Mesenchymal stem cell (in vitro differentiated cells and primary cell): ENCODE measurements around the gene UBAC2.

ENCODE experiments used
- DNase-seq: peaks from one replicate; pipeline ENCODE4 v3.0.0-alpha.2; 2013
- H2AFZ ChIP-seq: one replicate; pipeline ENCODE4 v1.6.1; 2013; ENCODE audit warnings: low read depth, mild to moderate bottlenecking, control low read depth, inconsistent platforms, low read length, moderate library complexity
- H2AK5ac ChIP-seq: 2 replicates; pipeline ENCODE4 v1.6.1; 2013; ENCODE audit warnings: low read length, moderate library complexity, mild to moderate bottlenecking, inconsistent platforms; ENCODE audit not compliant: severe bottlenecking
- H2BK120ac ChIP-seq: one replicate; pipeline ENCODE4 v1.6.1; 2013; ENCODE audit warnings: low read depth, mild to moderate bottlenecking, inconsistent platforms, low read length, moderate library complexity
- H2BK12ac ChIP-seq, 2 experiments: one replicate each; pipeline ENCODE4 v1.6.1; 2013; ENCODE audit warnings: inconsistent platforms in 2 of 2, low read length in 2 of 2, mild to moderate bottlenecking in 2 of 2, moderate library complexity in 2 of 2, control low read depth in 1 of 2
- H2BK15ac ChIP-seq: one replicate; pipeline ENCODE4 v1.6.1; 2013; ENCODE audit warnings: mild to moderate bottlenecking, low read depth, inconsistent platforms; ENCODE audit not compliant: poor library complexity, severe bottlenecking
- H2BK5ac ChIP-seq: 2 replicates; pipeline ENCODE4 v1.6.1; 2013; ENCODE audit warnings: low read depth, mild to moderate bottlenecking, low read length, control low read depth, inconsistent platforms; ENCODE audit not compliant: poor library complexity, severe bottlenecking
- H3K14ac ChIP-seq, 2 experiments: one replicate each; pipeline ENCODE4 v1.6.1; 2013; ENCODE audit warnings: inconsistent platforms in 2 of 2, low read length in 2 of 2, control low read depth in 1 of 2, mild to moderate bottlenecking in 1 of 2, moderate library complexity in 1 of 2
- H3K18ac ChIP-seq, 2 experiments: one replicate each; pipeline ENCODE4 v1.6.1; 2013; ENCODE audit warnings: inconsistent platforms in 2 of 2, low read length in 2 of 2, control low read depth in 1 of 2, low read depth in 1 of 2, mild to moderate bottlenecking in 1 of 2
- H3K23ac ChIP-seq, 2 experiments: one replicate each; pipeline ENCODE4 v1.6.1; 2013; ENCODE audit warnings: inconsistent platforms in 2 of 2, low read length in 2 of 2, mild to moderate bottlenecking in 2 of 2, moderate library complexity in 2 of 2, control low read depth in 1 of 2
- H3K27ac ChIP-seq: 2 replicates; pipeline ENCODE4 v1.5.1; 2013; ENCODE audit warnings: mild to moderate bottlenecking, moderate library complexity, low read length, control low read depth, inconsistent platforms; ENCODE audit not compliant: poor library complexity, severe bottlenecking
- H3K27me3 ChIP-seq, 2 experiments: 2 replicates each; pipeline versions ENCODE4 v1.6.1 to v1.7.0; 2013; ENCODE audit warnings: low read length in 2 of 2, mild to moderate bottlenecking in 2 of 2, moderate library complexity in 2 of 2, control low read depth in 1 of 2, inconsistent platforms in 1 of 2; ENCODE audit not compliant: control insufficient read depth in 1 of 2, insufficient read depth in 1 of 2
- H3K36me3 ChIP-seq, 2 experiments: 2 replicates each; pipeline versions ENCODE4 v1.6.1 to v1.7.0; 2013; ENCODE audit warnings: low read length in 2 of 2, control low read depth in 1 of 2, inconsistent platforms in 1 of 2, low read depth in 1 of 2, mild to moderate bottlenecking in 1 of 2; ENCODE audit not compliant: insufficient read depth in 2 of 2, control insufficient read depth in 1 of 2
- H3K4ac ChIP-seq, 2 experiments: one replicate each; pipeline ENCODE4 v1.6.1; 2013; ENCODE audit warnings: inconsistent platforms in 2 of 2, low read length in 2 of 2, mild to moderate bottlenecking in 2 of 2, moderate library complexity in 2 of 2, control low read depth in 1 of 2, low read depth in 1 of 2
- H3K4me1 ChIP-seq: 2 replicates; pipeline ENCODE4 v1.6.1; 2013; ENCODE audit warnings: low read depth, low read length, control low read depth; ENCODE audit not compliant: control insufficient read depth, insufficient read depth
- H3K4me2 ChIP-seq: 2 replicates; pipeline ENCODE4 v1.6.1; 2013; ENCODE audit warnings: low read length, mild to moderate bottlenecking, inconsistent platforms; ENCODE audit not compliant: poor library complexity, severe bottlenecking
- H3K4me3 ChIP-seq, 2 experiments: 2 replicates each; pipeline versions ENCODE4 v1.5.1 to v1.7.0; 2013; ENCODE audit warnings: low read length in 2 of 2, mild to moderate bottlenecking in 2 of 2, control low read depth in 1 of 2, low read depth in 1 of 2; ENCODE audit not compliant: insufficient read depth in 1 of 2
- H3K79me1 ChIP-seq: replicated peaks from 2 replicates; pipeline ENCODE4 v1.6.1; 2013; ENCODE audit warnings: mild to moderate bottlenecking, control low read depth, low read length, inconsistent platforms; ENCODE audit not compliant: poor library complexity, severe bottlenecking
- H3K9ac ChIP-seq: 2 replicates; pipeline ENCODE4 v1.7.0; 2013; ENCODE audit warnings: mild to moderate bottlenecking, low read length, moderate library complexity
- H3K9me3 ChIP-seq: 2 replicates; pipeline ENCODE4 v1.7.0; 2013; ENCODE audit warnings: mild to moderate bottlenecking, low read length; ENCODE audit not compliant: control insufficient read depth
- H4K8ac ChIP-seq: one replicate; pipeline ENCODE4 v1.6.1; 2013; ENCODE audit warnings: inconsistent platforms, mild to moderate bottlenecking, low read length, moderate library complexity
- H4K91ac ChIP-seq: one replicate; pipeline ENCODE4 v1.6.1; 2013; ENCODE audit warnings: mild to moderate bottlenecking, low read length, inconsistent platforms
- WGBS: methylation state at CpG from one replicate; pipeline ENCODE4 v1.1.7; 2013; ENCODE audit warnings: mixed read lengths; 5-methylcytosine and 5-hydroxymethylcytosine counted together

UBAC2 gene

GRCh38 chr13:99379856-99380801 is 179.5 kb downstream of the UBAC2 start:
- DNase-seq = no peak
- Histone ChIP-seq H2AK5ac (no peak overlapping the region), H3K4me2 (no peak overlapping the region), H3K4ac (no peak overlapping the region), H2BK120ac (no peak overlapping the region), H2BK5ac (no peak overlapping the region), H2BK15ac (no peak overlapping the region), H3K9me3 (peaks cover 7% of the 10 kb centered on the region), H3K27ac (no peak overlapping the region), H2BK12ac (no peak overlapping the region), H3K18ac (no peak overlapping the region), H3K36me3 (peaks cover 31 to 33% of the 10 kb centered on the region in 2 experiments), H2AFZ (no peak overlapping the region), H3K27me3 (no peaks in the 10 kb centered on the region), H3K9ac (no peak overlapping the region), H3K4me1 (peaks cover 5% of the 10 kb centered on the region), H4K91ac (no peak overlapping the region), H3K14ac (no peak overlapping the region), H3K79me1 (no peaks in the 10 kb centered on the region), H3K4me3 (no peak overlapping the region), H3K23ac (no peak overlapping the region), H4K8ac (no peak overlapping the region)
- 98% methylated on average over 16 of the region's 16 CpGs for WGBS

GRCh38 chr13:99380921-99381645 is 180.4 kb downstream of the UBAC2 start:
- H2BK120ac ChIP-seq = no peak overlapping the region
- DNase-seq = no peak
- no peak overlapping the region for H2BK15ac ChIP-seq
- peaks cover 7% of the 10 kb centered on the region for H3K9me3 ChIP-seq
- H3K4me2 ChIP-seq = no peak overlapping the region
- no peak overlapping the region for H3K14ac ChIP-seq
- H2BK5ac ChIP-seq = no peak overlapping the region
- H3K4me3 ChIP-seq = no peak overlapping the region
- H3K27ac ChIP-seq = no peak overlapping the region
- no peak overlapping the region for H3K9ac ChIP-seq
- WGBS = 98% methylated on average over 14 of the region's 15 CpGs
- H2BK12ac ChIP-seq = no peak overlapping the region
- H4K91ac ChIP-seq = no peak overlapping the region
- H3K27me3 ChIP-seq = no peaks in the 10 kb centered on the region
- no peak overlapping the region for H3K18ac ChIP-seq
- H3K79me1 ChIP-seq = no peaks in the 10 kb centered on the region
- peaks cover 36 to 38% of the 10 kb centered on the region in 2 experiments for H3K36me3 ChIP-seq
- H2AK5ac ChIP-seq = no peak overlapping the region
- H4K8ac ChIP-seq = no peak overlapping the region
- no peak overlapping the region for H3K4ac ChIP-seq
- H3K4me1 ChIP-seq = peaks cover 4% of the 10 kb centered on the region
- no peak overlapping the region for H2AFZ ChIP-seq
- H3K23ac ChIP-seq = no peak overlapping the region

- H3K36me3 ChIP-seq = peaks cover 36 to 43% of the 10 kb centered on the region in 2 experiments
- H3K4ac ChIP-seq = no peak overlapping the region
- H3K4me3 ChIP-seq = no peak overlapping the region
- no peaks in the 10 kb centered on the region for H3K27me3 ChIP-seq
- H4K8ac ChIP-seq = no peak overlapping the region
- H4K91ac ChIP-seq = no peak overlapping the region
- no peak overlapping the region for H3K4me2 ChIP-seq
- H3K23ac ChIP-seq = no peak overlapping the region
- H2AFZ ChIP-seq = no peak overlapping the region
- no peak for DNase-seq
- peaks cover 3% of the 10 kb centered on the region for H3K4me1 ChIP-seq
- H3K9me3 ChIP-seq = peaks cover 7% of the 10 kb centered on the region
- H2BK5ac ChIP-seq = no peak overlapping the region
- H3K18ac ChIP-seq = no peak overlapping the region
- no peak overlapping the region for H2BK12ac ChIP-seq
- H3K9ac ChIP-seq = no peak overlapping the region
- no peak overlapping the region for H2AK5ac ChIP-seq
- no peak overlapping the region for H3K27ac ChIP-seq
- H3K79me1 ChIP-seq = no peaks in the 10 kb centered on the region
- 94% methylated on average over 2 of the region's 2 CpGs for WGBS
- no peak overlapping the region for H3K14ac ChIP-seq
- no peak overlapping the region for H2BK15ac ChIP-seq
- H2BK120ac ChIP-seq = no peak overlapping the region
These were observed 181.1 kb downstream of the UBAC2 start for GRCh38 chr13:99381766-99382165.
